ENCODE data around the gene CYREN. TPM values are rescaled to one million over a fixed set of nuclear protein-coding genes. Genes with fewer than 3 reads are reported as not detected.
"Not testable (repeated sequence)": the region's sequence is repeated elsewhere in the genome, so short reads cannot be mapped to it uniquely, and the experiment has no call there.

Gene CYREN
- total RNA-seq, 1 donor from 2014 or later, result 39.8 TPM

GRCh38 chr7:135181261-135181928, 10.9 kb upstream of the CYREN start:
- ATAC-seq, result no peak
- intact Hi-C loops (cut with DNase I), result no loop called here
- no peak for DNase-seq (ENCODE audit: low spot score)

GRCh38 chr7:135180122-135180521, 9.6 kb upstream of the CYREN start:
- intact Hi-C loops (cut with DNase I), result no loop called here
- no peak for ATAC-seq
- DNase-seq (ENCODE audit: low spot score), result no peak

- intact Hi-C loops (cut with DNase I), result loop anchor here (10.0 kb wide), 1 partner anchor 185 kb away; no protein-coding TSS in a partner anchor
- no peak for DNase-seq (ENCODE audit: low spot score)
Measured at GRCh38 chr7:135179321-135179925, 8.9 kb upstream of the CYREN start.

GRCh38 chr7:135178364-135178763, 7.9 kb upstream of the CYREN start:
- ATAC-seq, result no peak
- intact Hi-C loops (cut with DNase I), result loop anchor here (10.0 kb wide), 1 partner anchor 184 kb away; no protein-coding TSS in a partner anchor
- no peak for DNase-seq (ENCODE audit: low spot score)

More at GRCh38 chr7:135179321-135179925, 8.9 kb upstream of the CYREN start:
- no peak for ATAC-seq

- intact Hi-C loops (cut with DNase I), result loop anchor here (10.0 kb wide), 1 partner anchor 182 kb away; no protein-coding TSS in a partner anchor
- DNase-seq (ENCODE audit: low spot score) (no peak), ATAC-seq (no peak)
Measured at GRCh38 chr7:135177028-135177696, 6.7 kb upstream of the CYREN start.

GRCh38 chr7:135175931-135176330, 5.4 kb upstream of the CYREN start:
- intact Hi-C loops (cut with DNase I), result loop anchor here (10.0 kb wide), 1 partner anchor 181 kb away; no protein-coding TSS in a partner anchor
- no peak for DNase-seq (ENCODE audit: low spot score)

GRCh38 chr7:135174941-135175340, 4.4 kb upstream of the CYREN start:
- no peak for ATAC-seq
- no peak for DNase-seq (ENCODE audit: low spot score)
- intact Hi-C loops (cut with DNase I), result loop anchor here (10.0 kb wide), 1 partner anchor 180 kb away; no protein-coding TSS in a partner anchor

More at GRCh38 chr7:135175931-135176330, 5.4 kb upstream of the CYREN start:
- no peak for ATAC-seq

- intact Hi-C loops (cut with DNase I), result loop anchor here (10.0 kb wide), 1 partner anchor 179 kb away; no protein-coding TSS in a partner anchor
- ATAC-seq; DNase-seq (ENCODE audit: low spot score): not testable (repeated sequence)
Measured at GRCh38 chr7:135173916-135174315, 3.4 kb upstream of the CYREN start.

GRCh38 chr7:135171581-135172291, 1.2 kb upstream of the CYREN start:
- ATAC-seq, result peak; percentile 36
- intact Hi-C loops (cut with DNase I), result loop anchor here (10.0 kb wide), 1 partner anchor 177 kb away; no protein-coding TSS in a partner anchor
- DNase-seq (ENCODE audit: low spot score), result not testable (repeated sequence)

- not testable (repeated sequence) for DNase-seq (ENCODE audit: low spot score); ATAC-seq
- intact Hi-C loops (cut with DNase I), result loop anchor here (10.0 kb wide), 1 partner anchor 176 kb away; no protein-coding TSS in a partner anchor
Measured at GRCh38 chr7:135170998-135171481, 533 bp upstream of the CYREN start.

GRCh38 chr7:135169964-135170273, 588 bp downstream of the CYREN start:
- intact Hi-C loops (cut with DNase I), result loop anchor here (10.0 kb wide), 1 partner anchor 175 kb away; no protein-coding TSS in a partner anchor
- DNase-seq (ENCODE audit: low spot score) (no peak), ATAC-seq (no peak)

- intact Hi-C loops (cut with DNase I), result no loop called here
- no peak for ATAC-seq
- no peak for DNase-seq (ENCODE audit: low spot score)
Measured at GRCh38 chr7:135169141-135169963, 1.2 kb downstream of the CYREN start.

- DNase-seq (ENCODE audit: low spot score), result no peak
- intact Hi-C loops (cut with DNase I), result no loop called here
- ATAC-seq, result no peak
Measured at GRCh38 chr7:135168489-135169140, 1.9 kb downstream of the CYREN start.

GRCh38 chr7:135168001-135168400, 2.5 kb downstream of the CYREN start:
- ATAC-seq, result no peak
- intact Hi-C loops (cut with DNase I), result no loop called here
- DNase-seq (ENCODE audit: low spot score), result no peak

- ATAC-seq, result no peak
- intact Hi-C loops (cut with DNase I), result no loop called here
- no peak for DNase-seq (ENCODE audit: low spot score)
Measured at GRCh38 chr7:135167365-135167917, 3.1 kb downstream of the CYREN start.

- ATAC-seq (no peak), DNase-seq (ENCODE audit: low spot score) (no peak)
- intact Hi-C loops (cut with DNase I), result no loop called here
Measured at GRCh38 chr7:135166338-135166990, 4.0 kb downstream of the CYREN start.

GRCh38 chr7:135165862-135166261, 4.6 kb downstream of the CYREN start:
- ATAC-seq (no peak), DNase-seq (ENCODE audit: low spot score) (no peak)
- intact Hi-C loops (cut with DNase I), result no loop called here
